Prostate gland (tissue), 2 donors: ENCODE data around the gene AGBL4. TPM values are rescaled to one million over a fixed set of nuclear protein-coding genes. Genes with fewer than 3 reads are reported as not detected.

Experiments used
- DNase-seq: peaks from one replicate; pipeline ENCODE4 v3.0.0-alpha.2; 2019; ENCODE audit warnings: low spot score
- H3K27ac ChIP-seq, 2 donors: fragments of 200-600 bp; sonication (generic); 2 replicates each; pipeline ENCODE4 v1.5.1; 2017 to 2019
- H3K27me3 ChIP-seq: fragments of 200-600 bp; sonication (generic); replicated peaks from 2 replicates; pipeline ENCODE4 v1.5.1; 2019; ENCODE audit not compliant: insufficient read depth
- H3K36me3 ChIP-seq, 2 donors: fragments of 200-600 bp; sonication (generic); 1 replicate in 1 of 2; 2 replicates in 1 of 2; pipeline versions ENCODE4 v1.5.1 to v1.8.1; 2017 to 2019
- H3K4me1 ChIP-seq: fragments of 200-600 bp; sonication (generic); replicated peaks from 2 replicates; pipeline ENCODE4 v1.5.1; 2019
- H3K4me3 ChIP-seq, 2 donors: fragments of 200-600 bp; sonication (generic); 2 replicates each; pipeline ENCODE4 v1.5.1; 2017 to 2019
- H3K9me3 ChIP-seq: fragments of 200-600 bp; sonication (generic); 2 replicates; pipeline ENCODE4 v1.5.1; 2017
- CTCF ChIP-seq, 4 experiments: fragments of 200-600 bp in 2 of 4; fragments of 450-650 bp in 2 of 4; sonication (generic) in 2 of 4; IDR thresholded peaks; 1 replicate in 3 of 4; 2 replicates in 1 of 4; pipeline ENCODE4 v1.5.1; 2016 to 2019; ENCODE audit warnings: antibody characterized with exemption in 4 of 4, mild to moderate bottlenecking in 2 of 4, moderate library complexity in 2 of 4
- POLR2A ChIP-seq: fragments of 450-650 bp; IDR thresholded peaks from one replicate; pipeline ENCODE4 v1.6.1; 2016; ENCODE audit warnings: antibody characterized with exemption, mild to moderate bottlenecking
- POLR2AphosphoS5 ChIP-seq: sonication (generic); formaldehyde crosslinking; IDR thresholded peaks from one replicate; pipeline ENCODE4 v1.6.1; 2017; ENCODE audit warnings: antibody characterized with exemption
- WGBS: methylation state at CpG from one replicate; pipeline ENCODE4 v1.1.5; 2018; 5-methylcytosine and 5-hydroxymethylcytosine counted together
- intact Hi-C: fragments of 100-400 bp; cut with DNase I; formaldehyde crosslinking; loops from one replicate; pipeline ENCODE4 v1.14.2; 2022
- total RNA-seq, 2 donors: library from RNA; depleted of rRNA; stranded (reverse); fragments of >200 nt; gene quantifications; one replicate each; pipeline ENCODE4 v1.1.0, GENCODE V29; 2016

Gene AGBL4
- total RNA-seq, 2 donors from 2014 or later = 0.82 to 2.7 TPM

GRCh38 chr1:48676822-48677221, 1346.9 kb downstream of the AGBL4 start:
- H3K27me3 ChIP-seq = no peaks in the 10 kb centered on the region
- H3K36me3 ChIP-seq = no peaks in the 10 kb centered on the region
- H3K4me1 ChIP-seq = no peaks in the 10 kb centered on the region
- no peak overlapping the region for H3K27ac ChIP-seq
- no peak for TF ChIP-seq POLR2A
- no peak for TF ChIP-seq POLR2AphosphoS5
- TF ChIP-seq CTCF (IDR thresholded peaks at IDR 0.05) = no peak
- WGBS = 80% methylated on average over 2 of the region's 2 CpGs
- intact Hi-C loops = loop anchor here (10.0 kb wide), 1 partner anchor 138 kb away; no protein-coding TSS in a partner anchor
- DNase-seq = no peak
- no peaks in the 10 kb centered on the region for H3K9me3 ChIP-seq
- no peak overlapping the region for H3K4me3 ChIP-seq

- TF ChIP-seq POLR2A (no peak), CTCF (IDR thresholded peaks at IDR 0.05) (no peak), POLR2AphosphoS5 (no peak)
- DNase-seq = no peak
- H3K36me3 ChIP-seq = no peaks in the 10 kb centered on the region
- intact Hi-C loops = loop anchor here (10.0 kb wide), 1 partner anchor 138 kb away; no protein-coding TSS in a partner anchor
- 87% methylated on average over 7 of the region's 7 CpGs for WGBS
- no peaks in the 10 kb centered on the region for H3K27me3 ChIP-seq
- H3K4me3 ChIP-seq = no peak overlapping the region
- H3K9me3 ChIP-seq = no peaks in the 10 kb centered on the region
- H3K27ac ChIP-seq = no peak overlapping the region
- H3K4me1 ChIP-seq = no peaks in the 10 kb centered on the region
Observed at GRCh38 chr1:48676376-48676775, 1347.4 kb downstream of the AGBL4 start.

- no peaks in the 10 kb centered on the region for H3K27me3 ChIP-seq
- H3K36me3 ChIP-seq = no peaks in the 10 kb centered on the region
- no peak overlapping the region for H3K4me3 ChIP-seq
- intact Hi-C loops = loop anchor here (10.0 kb wide), 1 partner anchor 140 kb away; no protein-coding TSS in a partner anchor
- H3K9me3 ChIP-seq = no peaks in the 10 kb centered on the region
- 78% methylated on average over 3 of the region's 3 CpGs for WGBS
- no peaks in the 10 kb centered on the region for H3K4me1 ChIP-seq
- TF ChIP-seq CTCF (IDR thresholded peaks at IDR 0.05) (no peak), POLR2A (no peak), POLR2AphosphoS5 (no peak)
- H3K27ac ChIP-seq = no peak overlapping the region
- no peak for DNase-seq
Observed at GRCh38 chr1:48675251-48675650, 1348.5 kb downstream of the AGBL4 start.

- TF ChIP-seq CTCF (IDR thresholded peaks at IDR 0.05) (no peak), POLR2A (no peak), POLR2AphosphoS5 (no peak)
- no peaks in the 10 kb centered on the region for H3K36me3 ChIP-seq
- H3K27ac ChIP-seq = no peak overlapping the region
- no peaks in the 10 kb centered on the region for H3K4me1 ChIP-seq
- no peak for DNase-seq
- intact Hi-C loops = loop anchor here (10.0 kb wide), 1 partner anchor 140 kb away; no protein-coding TSS in a partner anchor
- no peaks in the 10 kb centered on the region for H3K9me3 ChIP-seq
- H3K27me3 ChIP-seq = no peaks in the 10 kb centered on the region
- H3K4me3 ChIP-seq = no peak overlapping the region
- 82% methylated on average over 2 of the region's 2 CpGs for WGBS
Observed at GRCh38 chr1:48674641-48675040, 1349.1 kb downstream of the AGBL4 start.

- TF ChIP-seq POLR2A (no peak), POLR2AphosphoS5 (no peak), CTCF (IDR thresholded peaks at IDR 0.05) (no peak)
- no peaks in the 10 kb centered on the region for H3K36me3 ChIP-seq
- intact Hi-C loops = loop anchor here (10.0 kb wide), 1 partner anchor 141 kb away; no protein-coding TSS in a partner anchor
- DNase-seq = no peak
- H3K4me3 ChIP-seq = no peak overlapping the region
- no peaks in the 10 kb centered on the region for H3K4me1 ChIP-seq
- H3K9me3 ChIP-seq = no peaks in the 10 kb centered on the region
- H3K27me3 ChIP-seq = no peaks in the 10 kb centered on the region
- no peak overlapping the region for H3K27ac ChIP-seq
- WGBS = 66% methylated on average over 12 of the region's 12 CpGs
Observed at GRCh38 chr1:48673332-48674105, 1350.2 kb downstream of the AGBL4 start.
